Activated CD4-positive, alpha-beta T cell treated with anti-CD3 and anti-CD28 coated beads for 36 hours (primary cell): Measurements from ENCODE around the gene HSFX1. TPM values are rescaled to one million over a fixed set of nuclear protein-coding genes. Genes with fewer than 3 reads are reported as not detected.
"Not testable (repeated sequence)": the region's sequence is repeated elsewhere in the genome, so short reads cannot be mapped to it uniquely, and the experiment has no call there.

Experiments
- ATAC-seq: fragments of 200-7000 bp; cut with Tn5 transposase; one replicate; pipeline ENCODE4 v1.10.0; 2021; ENCODE audit warnings: mild to moderate bottlenecking, moderate library complexity
- CTCF ChIA-PET: fragments of 350-600 bp; sonication (Branson Sonifier 250); formaldehyde crosslinking; loops from one replicate; lab custom pipeline; 2021; ENCODE audit warnings: antibody characterized with exemption; lab: Charles Lee
- POLR2A ChIA-PET: fragments of 350-600 bp; sonication (Branson Sonifier 250); formaldehyde crosslinking; loops from one replicate; lab custom pipeline; 2021; ENCODE audit warnings: antibody characterized with exemption, inconsistent platforms; lab: Charles Lee
- DNase-seq: peaks from one replicate; pipeline ENCODE4 v3.0.0-alpha.2; 2020
- H3K27ac Mint-ChIP-seq: one replicate; pipeline ENCODE4 v1.8.0; 2021; ENCODE audit warnings: mixed read lengths
- H3K27me3 Mint-ChIP-seq: one replicate; pipeline ENCODE4 v1.8.0; 2021; ENCODE audit warnings: mixed read lengths
- H3K36me3 Mint-ChIP-seq: one replicate; pipeline ENCODE4 v1.8.0; 2021; ENCODE audit warnings: low read depth, mixed read lengths
- H3K4me1 Mint-ChIP-seq: one replicate; pipeline ENCODE4 v1.8.0; 2021; ENCODE audit warnings: mixed read lengths
- H3K4me3 Mint-ChIP-seq: one replicate; pipeline ENCODE4 v1.8.0; 2021; ENCODE audit warnings: mild to moderate bottlenecking, moderate library complexity, mixed read lengths
- H3K9me3 Mint-ChIP-seq: one replicate; pipeline ENCODE4 v1.8.0; 2021; ENCODE audit warnings: low read depth, mixed read lengths
- intact Hi-C, 2 experiments: fragments of 100-400 bp; cut with DNase I in 1 of 2; cut with micrococcal nuclease in 1 of 2; formaldehyde crosslinking; loops; one replicate each; pipeline versions ENCODE4 v1.14.2 to v1.15.1; 2022 to 2024; cut with DNase I, micrococcal nuclease
- total RNA-seq, 2 experiments: library from RNA; stranded (reverse); gene quantifications; one replicate each; pipeline ENCODE4 v1.2.3, GENCODE V29; 2021

Gene HSFX1
- total RNA-seq, 2 experiments from 2014 or later = 0.25 to 0.47 TPM

DNA sequence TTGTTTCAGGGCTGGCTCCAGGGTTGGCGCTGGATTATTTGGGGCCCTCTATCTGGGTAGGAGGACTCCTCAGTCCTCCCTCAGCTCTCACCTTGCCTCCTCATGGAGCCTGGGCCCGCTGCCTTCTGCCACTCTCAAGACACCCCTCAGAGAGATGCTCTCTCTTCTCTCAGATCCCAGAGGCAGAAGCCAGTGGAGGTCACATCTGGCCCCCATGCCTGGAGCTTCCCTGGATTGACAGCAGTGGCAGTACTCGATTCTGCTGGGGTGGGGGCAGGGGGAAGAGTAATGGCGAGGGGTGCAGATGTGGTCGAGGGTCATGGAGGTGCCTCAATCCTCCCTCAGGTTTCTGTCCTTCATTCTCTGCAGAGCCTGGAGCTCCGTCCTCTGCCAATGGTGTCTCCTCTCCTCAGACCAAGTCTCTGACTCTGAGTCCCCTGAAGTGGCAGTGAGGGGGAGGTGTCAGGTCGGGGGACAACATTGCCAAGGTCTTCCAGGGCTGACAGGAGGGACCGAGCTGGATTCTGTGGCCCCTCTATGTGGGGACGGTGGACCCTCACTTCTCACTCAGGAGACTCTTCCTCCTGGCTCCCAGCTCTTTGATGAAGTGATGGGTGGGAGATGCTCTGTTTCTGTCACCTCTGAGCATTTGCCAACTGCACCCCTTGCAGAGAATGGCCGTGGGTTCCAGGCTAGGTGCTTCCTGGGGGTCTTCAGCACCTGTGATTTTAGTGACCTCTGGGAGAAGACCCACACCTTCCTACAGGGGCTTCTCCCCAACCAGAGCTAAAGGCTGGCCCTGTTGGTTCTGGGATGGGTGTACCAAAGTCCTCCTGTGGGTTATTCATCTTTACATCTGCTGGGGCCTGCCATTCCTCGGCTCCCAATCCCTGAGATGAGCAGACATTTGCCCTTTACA is 10.9 kb upstream of the HSFX1 start:
- H3K36me3 Mint-ChIP-seq = peaks cover 2% of the 10 kb centered on the region

DNA sequence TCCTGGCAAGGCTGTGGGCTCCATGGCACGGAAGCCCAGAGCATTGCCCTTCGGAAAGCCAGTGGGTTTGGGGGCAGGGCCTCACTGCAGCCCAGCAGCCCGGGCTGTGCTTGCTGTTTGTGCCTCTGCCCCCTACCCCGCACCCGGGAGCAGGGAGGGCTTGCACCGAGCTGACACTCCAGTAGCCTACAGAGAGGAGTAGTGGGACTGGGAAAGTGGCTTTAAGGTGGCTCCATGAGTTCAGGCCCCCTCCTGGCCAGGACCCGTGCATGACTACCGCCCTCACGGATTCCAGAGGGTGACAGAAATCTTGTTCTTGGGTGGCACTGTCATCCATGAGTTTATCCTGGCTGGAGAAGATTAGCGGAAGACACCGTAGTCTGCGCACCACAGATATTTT is 3.5 kb upstream of the HSFX1 start:
- H3K27me3 Mint-ChIP-seq, H3K9me3 Mint-ChIP-seq, H3K4me3 Mint-ChIP-seq, DNase-seq, intact Hi-C loops, H3K36me3 Mint-ChIP-seq, H3K27ac Mint-ChIP-seq, H3K4me1 Mint-ChIP-seq, CTCF ChIA-PET, ATAC-seq, POLR2A ChIA-PET: not testable (repeated sequence)

More for the DNA sequence above, 10.9 kb upstream of the HSFX1 start:
- DNase-seq (no peak), ATAC-seq (no peak)
- no peak overlapping the region for H3K27ac Mint-ChIP-seq
- intact Hi-C loops = loop anchor here in 1 of 2 experiments (10.0 kb wide), 1 partner anchor 48 kb away; the partner anchor contains the start of gene MAGEA11
- ChIA-PET POLR2A (no interaction called here), CTCF (no interaction called here)
- H3K27me3 Mint-ChIP-seq = no peaks in the 10 kb centered on the region
- no peak overlapping the region for H3K4me3 Mint-ChIP-seq
- H3K9me3 Mint-ChIP-seq = no peaks in the 10 kb centered on the region
- H3K4me1 Mint-ChIP-seq = no peaks in the 10 kb centered on the region

DNA sequence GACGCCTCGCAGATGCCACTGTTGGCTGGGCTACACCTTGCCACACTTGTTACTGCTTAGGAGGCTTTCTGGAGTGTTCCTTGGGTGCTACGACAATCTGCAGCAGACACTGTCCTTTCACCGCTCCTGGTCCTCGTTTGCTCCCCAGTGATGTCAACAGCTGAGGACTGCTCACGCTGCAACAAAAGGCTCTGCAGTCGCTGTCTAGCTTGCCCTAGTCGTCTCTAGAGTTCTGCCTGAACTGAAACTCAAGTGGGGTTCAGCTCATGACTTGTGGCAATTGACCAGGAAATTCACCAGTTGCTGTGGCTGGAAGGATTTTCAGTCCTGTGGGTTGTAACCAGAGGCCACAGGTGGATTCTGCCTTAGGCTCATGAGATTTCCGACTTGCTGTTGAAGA is 842 bp upstream of the HSFX1 start:
- H3K9me3 Mint-ChIP-seq, ATAC-seq, H3K4me3 Mint-ChIP-seq, H3K27ac Mint-ChIP-seq, H3K4me1 Mint-ChIP-seq, CTCF ChIA-PET, H3K36me3 Mint-ChIP-seq, intact Hi-C loops, H3K27me3 Mint-ChIP-seq, POLR2A ChIA-PET, DNase-seq: not testable (repeated sequence)

DNA sequence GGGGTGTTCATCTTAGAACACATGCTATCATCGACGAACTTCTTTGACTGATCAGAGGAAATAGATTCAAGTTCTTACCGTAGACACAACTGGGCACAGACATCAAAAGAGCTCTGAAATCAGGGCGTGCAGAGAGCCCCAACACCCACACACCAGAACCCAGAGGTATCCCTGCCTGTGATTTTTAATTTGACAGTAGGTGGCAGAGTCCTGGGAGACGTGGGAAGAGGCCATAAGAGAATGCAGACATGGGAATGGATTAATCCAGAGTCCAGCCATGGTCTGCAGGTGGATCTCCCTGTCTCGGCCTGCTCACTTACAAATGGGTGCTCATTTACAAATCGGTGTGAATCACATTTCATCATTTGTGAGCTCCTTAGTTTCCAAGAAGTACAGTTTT is 4.1 kb downstream of the HSFX1 start:
- H3K9me3 Mint-ChIP-seq, H3K36me3 Mint-ChIP-seq, CTCF ChIA-PET, ATAC-seq, intact Hi-C loops, POLR2A ChIA-PET, H3K4me3 Mint-ChIP-seq, H3K27ac Mint-ChIP-seq, H3K4me1 Mint-ChIP-seq, DNase-seq, H3K27me3 Mint-ChIP-seq: not testable (repeated sequence)

DNA sequence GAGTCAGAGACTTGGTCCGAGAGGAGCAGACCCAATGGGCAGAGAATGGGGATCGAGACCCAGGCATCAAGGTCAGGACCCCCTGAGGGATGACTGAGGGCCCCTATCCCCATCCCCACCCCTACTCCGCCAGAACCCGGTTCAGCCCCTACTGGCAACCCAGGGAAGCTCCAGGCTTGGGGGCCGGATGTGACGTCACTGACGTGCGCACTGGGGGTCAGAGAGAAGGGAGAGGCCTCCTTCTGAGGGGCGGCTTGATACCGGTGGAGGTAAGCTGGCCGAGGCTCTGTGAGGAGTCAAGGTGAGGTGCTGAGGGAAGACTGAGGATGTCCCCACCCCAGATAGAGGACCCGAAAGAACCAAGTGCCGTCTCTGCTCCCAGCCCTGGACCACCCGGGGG is 7.9 kb downstream of the HSFX1 start, which contains the start of gene MAGEA9:
MAGEA9 (plus strand) TSS at position 204 of the 400 bp plus-strand sequence. CDS start 4,281 bp downstream, outside the sequence.
- CTCF ChIA-PET, intact Hi-C loops, ATAC-seq, H3K36me3 Mint-ChIP-seq, H3K4me1 Mint-ChIP-seq, DNase-seq, H3K27ac Mint-ChIP-seq, H3K27me3 Mint-ChIP-seq, H3K9me3 Mint-ChIP-seq, H3K4me3 Mint-ChIP-seq, POLR2A ChIA-PET: not testable (repeated sequence)

DNA sequence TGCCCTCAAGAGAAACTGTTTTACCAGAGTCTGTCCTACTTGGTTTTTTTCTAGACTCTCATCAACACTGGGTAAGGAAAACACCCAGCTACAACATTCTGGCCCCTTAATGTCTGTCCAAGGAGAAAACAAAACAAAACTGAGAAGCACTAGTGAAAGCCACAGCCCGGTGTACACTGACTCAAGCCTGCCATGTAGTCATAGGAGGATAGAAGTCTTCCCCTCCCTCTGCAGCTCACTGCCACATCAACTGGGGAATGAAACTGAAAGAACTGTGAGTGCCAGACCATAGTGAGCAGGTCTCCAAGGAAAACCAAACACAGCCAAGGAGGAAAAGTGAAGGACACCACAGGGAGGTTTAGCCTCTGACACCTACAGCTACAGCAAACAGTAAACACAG is 21.7 kb downstream of the HSFX1 start:
- peak; percentile 98 for ATAC-seq
- POLR2A ChIA-PET, H3K27me3 Mint-ChIP-seq, H3K4me3 Mint-ChIP-seq, DNase-seq, H3K27ac Mint-ChIP-seq, H3K36me3 Mint-ChIP-seq, CTCF ChIA-PET, H3K9me3 Mint-ChIP-seq, intact Hi-C loops: not testable (repeated sequence)
- H3K4me1 Mint-ChIP-seq = peaks cover 24% of the 10 kb centered on the region

DNA sequence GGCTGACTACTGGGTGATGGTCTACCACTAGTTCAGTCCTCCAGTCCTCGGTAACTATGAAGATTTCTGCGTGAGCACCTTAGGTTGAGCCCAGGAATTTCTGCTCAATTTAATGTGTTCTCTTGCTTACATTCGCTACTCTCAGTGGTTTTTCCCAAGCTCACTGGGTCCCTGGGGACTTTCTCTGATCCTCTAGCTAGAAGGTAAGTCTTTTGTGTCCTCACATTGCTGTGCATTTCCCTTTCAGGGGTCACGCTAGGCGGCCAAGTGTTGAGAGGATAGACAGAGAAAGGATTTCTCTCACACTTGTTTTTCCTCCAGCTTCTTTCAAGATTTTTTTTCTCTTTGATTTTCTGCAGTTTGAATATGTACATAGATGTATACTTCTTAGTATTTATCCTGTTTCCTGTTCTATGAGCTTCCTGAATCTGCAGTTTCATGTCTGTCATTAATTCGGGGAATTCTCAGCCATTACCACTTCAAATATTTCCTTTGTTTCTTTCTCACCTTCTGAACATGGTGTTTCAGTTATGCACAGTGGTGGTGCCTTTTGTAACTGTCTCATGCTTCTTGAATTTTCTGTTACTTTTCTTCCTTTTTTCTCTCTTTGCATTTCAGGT is 25.3 kb downstream of the HSFX1 start:
- H3K4me1 Mint-ChIP-seq = peaks cover 29% of the 10 kb centered on the region
- H3K36me3 Mint-ChIP-seq = no peaks in the 10 kb centered on the region
- no peak overlapping the region for H3K4me3 Mint-ChIP-seq
- H3K9me3 Mint-ChIP-seq = no peaks in the 10 kb centered on the region
- intact Hi-C loops = no loop called here
- H3K27me3 Mint-ChIP-seq = no peaks in the 10 kb centered on the region
- DNase-seq = no peak
- H3K27ac Mint-ChIP-seq = no peak overlapping the region
- CTCF ChIA-PET = interaction anchor here (0.5 kb wide), 1 partner anchor 354 kb away, joined by 3 read pairs; no protein-coding TSS in a partner anchor
- POLR2A ChIA-PET = no interaction called here
- no peak for ATAC-seq

DNA sequence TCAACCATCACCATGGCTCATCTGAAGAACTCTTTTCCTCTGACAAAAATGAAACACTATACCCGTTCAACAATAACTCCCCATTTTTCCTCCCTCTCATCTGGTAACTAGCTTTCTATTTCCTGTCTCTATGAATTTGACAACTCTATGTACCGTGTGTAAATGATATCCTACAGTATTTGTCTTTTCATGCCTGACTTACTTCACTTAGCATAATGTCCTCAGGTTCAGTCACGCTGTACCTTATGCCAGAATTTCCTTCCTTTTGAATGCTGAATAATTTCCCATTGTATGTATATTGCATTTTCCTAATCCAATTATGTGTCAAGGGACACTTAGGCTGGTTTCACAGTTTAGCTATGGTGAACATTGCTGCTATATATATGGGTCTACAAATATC is 26.1 kb downstream of the HSFX1 start:
- POLR2A ChIA-PET = no interaction called here
- Mint-ChIP-seq H3K27ac (no peak overlapping the region), H3K36me3 (no peaks in the 10 kb centered on the region), H3K4me3 (no peak overlapping the region), H3K27me3 (no peaks in the 10 kb centered on the region), H3K9me3 (no peaks in the 10 kb centered on the region), H3K4me1 (peaks cover 29% of the 10 kb centered on the region)
- DNase-seq = no peak
- CTCF ChIA-PET = no interaction called here
- ATAC-seq = no peak
- intact Hi-C loops = no loop called here

DNA sequence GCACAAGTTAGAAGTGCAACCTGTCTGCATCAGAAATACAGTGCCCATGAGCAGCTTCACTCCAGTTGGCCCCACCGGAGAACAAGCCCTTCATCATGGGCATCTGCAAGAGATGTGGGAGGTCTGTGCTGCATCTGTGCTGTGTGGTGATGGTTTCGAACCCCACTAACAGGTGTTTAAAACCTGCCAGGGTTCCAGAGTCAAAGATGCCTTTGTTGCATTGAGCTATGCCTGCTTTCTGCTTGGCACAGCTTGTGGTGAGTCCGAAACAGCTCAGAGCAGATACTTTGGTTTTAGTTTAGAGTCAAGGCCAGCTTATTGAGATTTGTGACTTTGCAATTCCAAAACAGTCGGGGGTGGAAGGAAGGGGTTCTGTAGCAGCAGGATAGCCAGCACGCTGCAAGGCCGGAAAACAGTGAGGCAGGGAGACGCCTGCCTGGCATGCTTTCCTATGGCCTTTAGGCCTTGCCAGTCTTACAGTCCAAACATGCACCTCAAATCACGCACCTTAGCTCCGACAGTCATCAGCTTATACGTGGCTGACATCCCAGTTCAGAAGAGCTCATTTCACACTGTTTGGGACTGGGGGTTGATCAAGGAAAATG is 29.7 kb downstream of the HSFX1 start:
- Mint-ChIP-seq H3K4me1 (peaks cover 19% of the 10 kb centered on the region), H3K27me3 (no peaks in the 10 kb centered on the region), H3K36me3 (no peaks in the 10 kb centered on the region), H3K4me3 (no peak overlapping the region), H3K9me3 (no peaks in the 10 kb centered on the region), H3K27ac (no peak overlapping the region)
- CTCF ChIA-PET = no interaction called here
- ATAC-seq = no peak
- intact Hi-C loops = no loop called here
- POLR2A ChIA-PET = no interaction called here
- no peak for DNase-seq

DNA sequence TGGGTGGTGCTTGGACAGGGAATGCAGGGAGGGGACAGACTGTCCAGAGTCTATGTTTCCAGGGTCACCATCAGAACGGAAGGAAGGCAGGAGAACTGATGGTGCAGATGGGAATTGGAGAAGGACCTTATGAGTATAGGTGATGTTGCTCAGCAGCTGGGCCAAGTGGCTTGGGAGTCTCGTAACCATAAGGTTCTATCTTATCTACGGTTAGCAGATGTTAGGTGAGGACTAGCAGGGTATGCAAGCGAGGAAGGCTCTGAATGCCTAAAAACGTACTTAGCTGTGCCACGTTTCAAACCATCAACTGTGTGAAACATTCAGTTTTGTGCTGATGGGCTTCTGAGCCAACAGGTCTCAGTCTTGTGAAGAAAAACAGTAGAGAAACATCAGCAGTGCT is 30.2 kb downstream of the HSFX1 start:
- CTCF ChIA-PET = no interaction called here
- no peaks in the 10 kb centered on the region for H3K36me3 Mint-ChIP-seq
- H3K27ac Mint-ChIP-seq = no peak overlapping the region
- ATAC-seq = no peak
- no peak for DNase-seq
- POLR2A ChIA-PET = no interaction called here
- H3K4me1 Mint-ChIP-seq = peaks cover 18% of the 10 kb centered on the region
- intact Hi-C loops = no loop called here
- no peaks in the 10 kb centered on the region for H3K9me3 Mint-ChIP-seq
- no peaks in the 10 kb centered on the region for H3K27me3 Mint-ChIP-seq
- no peak overlapping the region for H3K4me3 Mint-ChIP-seq

DNA sequence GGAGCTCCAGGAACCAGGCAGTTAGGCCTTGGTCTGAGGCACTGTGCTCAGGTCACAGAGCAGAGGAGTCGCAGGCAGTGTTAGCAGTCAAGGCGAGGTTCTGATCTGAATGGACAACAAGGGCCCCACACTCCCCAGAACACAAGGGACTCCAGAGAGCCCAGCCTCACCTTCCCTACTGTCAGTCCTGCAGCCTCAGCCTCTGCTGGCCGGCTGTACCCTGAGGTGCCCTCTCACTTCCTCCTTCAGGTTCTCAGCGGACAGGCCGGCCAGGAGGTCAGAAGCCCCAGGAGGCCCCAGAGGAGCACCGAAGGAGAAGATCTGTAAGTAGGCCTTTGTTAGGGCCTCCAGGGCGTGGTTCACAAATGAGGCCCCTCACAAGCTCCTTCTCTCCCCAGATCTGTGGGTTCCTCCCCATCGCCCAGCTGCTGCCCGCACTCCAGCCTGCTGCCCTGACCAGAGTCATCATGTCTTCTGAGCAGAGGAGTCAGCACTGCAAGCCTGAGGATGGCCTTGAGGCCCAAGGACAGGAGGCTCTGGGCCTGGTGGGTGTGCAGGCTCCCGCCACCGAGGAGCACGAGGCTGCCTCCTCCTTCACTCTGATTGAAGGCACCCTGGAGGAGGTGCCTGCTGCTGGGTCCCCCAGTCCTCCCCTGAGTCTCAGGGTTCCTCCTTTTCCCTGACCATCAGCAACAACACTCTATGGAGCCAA is 34.0 kb downstream of the HSFX1 start:
- H3K27ac Mint-ChIP-seq = no peak overlapping the region
- no peak for ATAC-seq
- ChIA-PET POLR2A (no interaction called here), CTCF (no interaction called here)
- H3K27me3 Mint-ChIP-seq = no peaks in the 10 kb centered on the region
- no peaks in the 10 kb centered on the region for H3K9me3 Mint-ChIP-seq
- intact Hi-C loops = no loop called here
- no peak for DNase-seq
- H3K36me3 Mint-ChIP-seq = no peaks in the 10 kb centered on the region
- no peaks in the 10 kb centered on the region for H3K4me1 Mint-ChIP-seq
- H3K4me3 Mint-ChIP-seq = no peak overlapping the region
